Right ventricle myocardium superior (tissue), 1 donor: ENCODE results near the gene HDDC3. TPM values are rescaled to one million over a fixed set of nuclear protein-coding genes. Genes with fewer than 3 reads are reported as not detected.

Experiments
- ATAC-seq: fragments of 200-7000 bp; cut with Tn5 transposase; one replicate; pipeline ENCODE4 v1.9.1; 2020; ENCODE audit warnings: mild to moderate bottlenecking; ENCODE audit not compliant: poor library complexity
- DNase-seq: peaks from one replicate; pipeline ENCODE4 v3.0.0-alpha.2; 2020
- intact Hi-C: fragments of 100-400 bp; cut with DNase I; formaldehyde crosslinking; loops from one replicate; pipeline ENCODE4 v1.11.2; 2022
- total RNA-seq: library from RNA; stranded (reverse); fragmentation: NEBNext Ultra II Directional; extraction: Animal tissue kit (Norgen Biotek cat#: 25700); gene quantifications from one replicate; pipeline ENCODE4 v1.2.1, GENCODE V29; 2021
- donor health status: DM: no; HTN: yes; CAD: no; lungs with severe emphysema.

HDDC3 gene
- total RNA-seq, 1 donor from 2014 or later: 15.5 TPM

GRCh38 chr15:90885432-90886290 is 46.7 kb downstream of the HDDC3 start:
- intact Hi-C loops: loop anchor here (2.0 kb wide), 1 partner anchor 237 kb away; no protein-coding TSS in a partner anchor
- DNase-seq: peak; percentile 88
- ATAC-seq: peak; percentile 71

- intact Hi-C loops: loop anchor here (2.0 kb wide), 1 partner anchor 236 kb away; no protein-coding TSS in a partner anchor
- peak; percentile 3 for ATAC-seq
- no peak for DNase-seq
Observed at GRCh38 chr15:90884719-90885431, 47.5 kb downstream of the HDDC3 start.

- DNase-seq: peak; percentile 88
- intact Hi-C loops: loop anchor here (2.0 kb wide), 1 partner anchor 235 kb away; no protein-coding TSS in a partner anchor
- peak; percentile 77 for ATAC-seq
Observed at GRCh38 chr15:90883976-90884718, 48.2 kb downstream of the HDDC3 start, which contains the start of gene FES. Gene FES, plus strand, starts transcription at chr15:90884504. Its CDS starts 542 bp downstream, at chr15:90885046.

GRCh38 chr15:90883526-90883975 is 48.8 kb downstream of the HDDC3 start:
- DNase-seq: no peak
- ATAC-seq: no peak
- intact Hi-C loops: no loop called here

GRCh38 chr15:90882781-90883525 is 49.4 kb downstream of the HDDC3 start:
- DNase-seq: no peak
- ATAC-seq: no peak
- intact Hi-C loops: no loop called here

- intact Hi-C loops: no loop called here
- ATAC-seq: no peak
Observed at GRCh38 chr15:90881978-90882721, 50.2 kb downstream of the HDDC3 start.

GRCh38 chr15:90881181-90881977 is 51.0 kb downstream of the HDDC3 start:
- no peak for DNase-seq
- ATAC-seq: no peak
- intact Hi-C loops: no loop called here

More at GRCh38 chr15:90881978-90882721, 50.2 kb downstream of the HDDC3 start:
- DNase-seq: no peak

- intact Hi-C loops: no loop called here
- DNase-seq: no peak
- ATAC-seq: no peak
Observed at GRCh38 chr15:90880381-90881145, 51.8 kb downstream of the HDDC3 start.

Other genes with a start within 250 kb of the HDDC3 start
- gene BLM, start 215.2 kb downstream of the HDDC3 start, total RNA-seq: 37.0 TPM
- 45.0 TPM for gene FURIN, start 64.0 kb downstream of the HDDC3 start, total RNA-seq
- 17.1 TPM for gene FES, start 48.0 kb downstream of the HDDC3 start, total RNA-seq
- 130 TPM for gene MAN2A2, start 29.2 kb downstream of the HDDC3 start, total RNA-seq
- gene UNC45A, start 2.7 kb upstream of the HDDC3 start, total RNA-seq: 26.5 TPM
- 9.3 TPM for gene RCCD1, start 22.3 kb upstream of the HDDC3 start, total RNA-seq
- gene PRC1, start 62.0 kb upstream of the HDDC3 start, total RNA-seq: 3.7 TPM
- gene VPS33B, start 90.0 kb upstream of the HDDC3 start, total RNA-seq: 4.4 TPM
- 4.1 TPM for gene SV2B, start 167.7 kb upstream of the HDDC3 start, total RNA-seq